Measurements from ENCODE around the gene TSPEAR. TPM values are rescaled to one million over a fixed set of nuclear protein-coding genes. Genes with fewer than 3 reads are reported as not detected.
"Not testable (repeated sequence)": the region's sequence is repeated elsewhere in the genome, so short reads cannot be mapped to it uniquely, and the experiment has no call there.

Gene TSPEAR
- total RNA-seq, 2 experiments from 2014 or later, result not detected

- POLR2A ChIA-PET, CTCF ChIA-PET: not testable (repeated sequence)
These were observed 131.0 kb downstream of the TSPEAR start, which contains the start of gene KRTAP10-5 for GRCh38 chr21:44580231-44580821. Gene KRTAP10-5, minus strand, starts transcription at chr21:44580604. Its CDS starts 26 bp downstream, at chr21:44580578.

- POLR2A ChIA-PET, result no interaction called here
These were observed 131.6 kb downstream of the TSPEAR start for GRCh38 chr21:44579833-44580144.

GRCh38 chr21:44579056-44579832 is 132.1 kb downstream of the TSPEAR start:
- ChIA-PET CTCF (no interaction called here), POLR2A (no interaction called here)

More at GRCh38 chr21:44579833-44580144, 131.6 kb downstream of the TSPEAR start:
- CTCF ChIA-PET, result no interaction called here

- POLR2A ChIA-PET, result no interaction called here
- CTCF ChIA-PET, result no interaction called here
These were observed 132.9 kb downstream of the TSPEAR start for GRCh38 chr21:44578371-44579055.

GRCh38 chr21:44576025-44576420 is 135.3 kb downstream of the TSPEAR start:
- ChIA-PET POLR2A (no interaction called here), CTCF (no interaction called here)

GRCh38 chr21:44575307-44576024 is 135.9 kb downstream of the TSPEAR start:
- ChIA-PET CTCF (no interaction called here), POLR2A (no interaction called here)

- ChIA-PET CTCF (no interaction called here), POLR2A (no interaction called here)
These were observed 136.7 kb downstream of the TSPEAR start for GRCh38 chr21:44574457-44575306.

- CTCF ChIA-PET, POLR2A ChIA-PET: not testable (repeated sequence)
These were observed 137.5 kb downstream of the TSPEAR start, which contains the start of gene KRTAP10-4 for GRCh38 chr21:44573630-44574456. Gene KRTAP10-4, plus strand, starts transcription at chr21:44573729. Its CDS starts 30 bp downstream, at chr21:44573759.

GRCh38 chr21:44572959-44573583 is 138.3 kb downstream of the TSPEAR start:
- POLR2A ChIA-PET, result no interaction called here
- CTCF ChIA-PET, result no interaction called here

GRCh38 chr21:44571844-44572782 is 139.3 kb downstream of the TSPEAR start:
- CTCF ChIA-PET, result no interaction called here
- POLR2A ChIA-PET, result no interaction called here

- CTCF ChIA-PET, result no interaction called here
- POLR2A ChIA-PET, result no interaction called here
These were observed 140.1 kb downstream of the TSPEAR start for GRCh38 chr21:44571296-44571695.

GRCh38 chr21:44569861-44570517 is 141.4 kb downstream of the TSPEAR start:
- ChIA-PET CTCF (no interaction called here), POLR2A (no interaction called here)

GRCh38 chr21:44568667-44569556 is 142.5 kb downstream of the TSPEAR start:
- ChIA-PET POLR2A (no interaction called here), CTCF (no interaction called here)

- ChIA-PET CTCF (no interaction called here), POLR2A (interaction anchor here (0.6 kb wide), 1 partner anchor 528 kb away, joined by 3 read pairs; no protein-coding TSS in a partner anchor)
These were observed 143.1 kb downstream of the TSPEAR start for GRCh38 chr21:44568261-44568660.

- POLR2A ChIA-PET, result interaction anchor here (0.6 kb wide), 1 partner anchor 528 kb away, joined by 3 read pairs; no protein-coding TSS in a partner anchor
- CTCF ChIA-PET, result no interaction called here
These were observed 143.7 kb downstream of the TSPEAR start for GRCh38 chr21:44567481-44568171.

All from activated CD8-positive, alpha-beta memory T cell treated with anti-CD3 and anti-CD28 coated beads for 36 hours (primary cell).